OCI-LY3 (cell line): ENCODE data around the gene HELZ.

Source experiments
- CTCF ChIP-seq: fragments of 200-600, 300-600 bp; sonication (generic); IDR thresholded peaks from 2 replicates; pipeline ENCODE4 v1.5.1; 2014; ENCODE audit warnings: antibody characterized with exemption, low read length, low read depth
- EZH2phosphoT487 ChIP-seq: fragments of 200-600 bp; shearing (Covaris generic); IDR thresholded peaks from 2 replicates; pipeline ENCODE4 v1.6.1; 2018; ENCODE audit warnings: antibody characterized with exemption, mixed run types, low read depth

GRCh38 chr17:67022451-67022810 lies 222.6 kb downstream of the HELZ start:
- TF ChIP-seq CTCF: no peak
- no peak for TF ChIP-seq EZH2phosphoT487
